Left ventricle myocardium superior (tissue), 1 donor: ENCODE data around the gene TMEM109. TPM values are rescaled to one million over a fixed set of nuclear protein-coding genes. Genes with fewer than 3 reads are reported as not detected.

Source experiments
- total RNA-seq: library from RNA; stranded (reverse); fragmentation: NEBNext Ultra II Directional; extraction: Animal tissue kit (Norgen Biotek cat#: 25700); gene quantifications from one replicate; pipeline ENCODE4 v1.2.1, GENCODE V29; 2021
- donor health status: DM: no; HTN: yes; CAD: no; lungs with severe emphysema.

The TMEM109 gene
- total RNA-seq, 1 donor from 2014 or later, result 97.0 TPM

Other genes with a start within 250 kb of the TMEM109 start
- gene MS4A8, start 214.5 kb upstream of the TMEM109 start, total RNA-seq, result not detected
- gene MS4A18, start 189.4 kb upstream of the TMEM109 start, total RNA-seq, result not detected
- gene MS4A15, start 157.3 kb upstream of the TMEM109 start, total RNA-seq, result not detected
- gene MS4A10, start 128.8 kb upstream of the TMEM109 start, total RNA-seq, result not detected
- gene CCDC86, start 72.0 kb upstream of the TMEM109 start, total RNA-seq, result 9.7 TPM
- gene PTGDR2, start 58.2 kb upstream of the TMEM109 start, total RNA-seq, result 3.1 TPM
- gene ZP1, start 46.6 kb upstream of the TMEM109 start, total RNA-seq, result not detected
- gene PRPF19, start 7.6 kb upstream of the TMEM109 start, total RNA-seq, result 41.5 TPM
- 5.9 TPM for gene TMEM132A, start 10.3 kb downstream of the TMEM109 start, total RNA-seq
- 16.8 TPM for gene SLC15A3, start 38.0 kb downstream of the TMEM109 start, total RNA-seq
- gene CD6, start 57.5 kb downstream of the TMEM109 start, total RNA-seq, result 0.20 TPM
- 0.07 TPM for gene CD5, start 188.3 kb downstream of the TMEM109 start, total RNA-seq
- gene VPS37C, start 247.3 kb downstream of the TMEM109 start, total RNA-seq, result 15.8 TPM